Liver (tissue), 9 donors: ENCODE results near the gene TMEM243. TPM values are rescaled to one million over a fixed set of nuclear protein-coding genes. Genes with fewer than 3 reads are reported as not detected.

Experiments
- DNase-seq: peaks from one replicate; pipeline ENCODE4 v3.0.0-alpha.2; 2017; ENCODE audit warnings: low spot score
- H3K27ac ChIP-seq, 2 donors: one replicate each; pipeline ENCODE4 v1.7.0; 2013; ENCODE audit warnings: inconsistent platforms in 2 of 2, low read length in 2 of 2, control low read depth in 1 of 2, low read depth in 1 of 2, mild to moderate bottlenecking in 1 of 2
- H3K27me3 ChIP-seq, 4 donors: one replicate each; pipeline versions ENCODE4 v1.6.1 to v1.7.0; 2013; ENCODE audit warnings: low read length in 3 of 4, inconsistent platforms in 1 of 4, mild to moderate bottlenecking in 1 of 4, moderate library complexity in 1 of 4; ENCODE audit not compliant: control insufficient read depth in 4 of 4, insufficient read depth in 4 of 4
- H3K36me3 ChIP-seq, 4 donors: one replicate each; pipeline versions ENCODE4 v1.6.1 to v1.7.0; 2013; ENCODE audit warnings: low read length in 3 of 4, mild to moderate bottlenecking in 3 of 4, low read depth in 1 of 4, moderate library complexity in 1 of 4; ENCODE audit not compliant: control insufficient read depth in 4 of 4, insufficient read depth in 3 of 4
- H3K4me1 ChIP-seq, 4 donors: one replicate each; pipeline versions ENCODE4 v1.6.1 to v1.7.0; 2013; ENCODE audit warnings: low read length in 3 of 4, mild to moderate bottlenecking in 3 of 4, moderate library complexity in 1 of 4; ENCODE audit not compliant: control insufficient read depth in 4 of 4, insufficient read depth in 4 of 4
- H3K4me3 ChIP-seq, 3 donors: one replicate each; pipeline versions ENCODE4 v1.6.1 to v1.7.0; 2013; ENCODE audit warnings: low read length in 3 of 3, control low read depth in 1 of 3, low read depth in 1 of 3, mild to moderate bottlenecking in 1 of 3
- H3K9ac ChIP-seq, 2 donors: one replicate each; pipeline ENCODE4 v1.7.0; 2013; ENCODE audit warnings: low read length in 2 of 2, mild to moderate bottlenecking in 2 of 2, moderate library complexity in 2 of 2, control low read depth in 1 of 2, low read depth in 1 of 2
- H3K9me3 ChIP-seq, 4 donors: one replicate each; pipeline versions ENCODE4 v1.6.1 to v1.7.0; 2013; ENCODE audit warnings: low read length in 3 of 4; ENCODE audit not compliant: control insufficient read depth in 4 of 4
- ATF3 ChIP-seq: IDR thresholded peaks from 2 replicates; pipeline ENCODE4 v1.6.1; 2016; ENCODE audit warnings: antibody characterized with exemption
- CTCF ChIP-seq: fragments of 150-350 bp; IDR thresholded peaks from 2 replicates; pipeline ENCODE4 v1.5.1; 2017; ENCODE audit warnings: improper control_type of control experiment, low read depth, low read length; ENCODE audit not compliant: missing input control
- EGR1 ChIP-seq, 2 donors: IDR thresholded peaks; 2 replicates each; pipeline ENCODE4 v1.6.1; 2016 to 2018; ENCODE audit warnings: antibody characterized with exemption in 2 of 2, low read depth in 2 of 2
- FOXA1 ChIP-seq: IDR thresholded peaks from 2 replicates; pipeline ENCODE4 v1.6.1; 2016; ENCODE audit warnings: antibody characterized with exemption
- GABPA ChIP-seq, 2 donors: IDR thresholded peaks in 1 of 2; conservative IDR thresholded peaks in 1 of 2; 2 replicates each; pipeline ENCODE4 v1.6.1; 2016; ENCODE audit warnings: antibody characterized with exemption in 2 of 2, mild to moderate bottlenecking in 1 of 2, moderate library complexity in 1 of 2
- HNF4A ChIP-seq, 2 donors: conservative IDR thresholded peaks; 2 replicates each; pipeline ENCODE4 v1.6.1; 2016; ENCODE audit warnings: antibody characterized with exemption in 2 of 2, mild to moderate bottlenecking in 2 of 2
- HNF4G ChIP-seq: IDR thresholded peaks from 2 replicates; pipeline ENCODE4 v1.6.1; 2016; ENCODE audit warnings: antibody characterized with exemption
- MAX ChIP-seq: IDR thresholded peaks from 2 replicates; pipeline ENCODE4 v1.6.1; 2016; ENCODE audit warnings: antibody characterized with exemption
- RAD21 ChIP-seq, 2 donors: IDR thresholded peaks; 2 replicates each; pipeline ENCODE4 v1.6.1; 2016; ENCODE audit warnings: antibody characterized with exemption in 2 of 2, mild to moderate bottlenecking in 2 of 2
- REST ChIP-seq: IDR thresholded peaks from 2 replicates; pipeline ENCODE4 v1.6.1; 2016; ENCODE audit warnings: antibody characterized with exemption, mild to moderate bottlenecking
- SP1 ChIP-seq: IDR thresholded peaks from 2 replicates; pipeline ENCODE4 v1.6.1; 2018; ENCODE audit warnings: antibody characterized with exemption, mild to moderate bottlenecking
- TAF1 ChIP-seq: conservative IDR thresholded peaks from 2 replicates; pipeline ENCODE4 v1.6.1; 2016; ENCODE audit warnings: antibody characterized with exemption, mild to moderate bottlenecking
- YY1 ChIP-seq: IDR thresholded peaks from 2 replicates; pipeline ENCODE4 v1.6.1; 2016; ENCODE audit warnings: antibody characterized with exemption, mild to moderate bottlenecking
- ZBTB33 ChIP-seq: IDR thresholded peaks from 2 replicates; pipeline ENCODE4 v1.6.1; 2016; ENCODE audit warnings: antibody characterized with exemption
- WGBS: extraction: QIAGEN DNeasy Blood & Tissue Kit; methylation state at CpG from one replicate; pipeline ENCODE4 v1.1.7; 2013; 5-methylcytosine and 5-hydroxymethylcytosine counted together
- polyA plus RNA-seq, 2 donors: library from polyadenylated mRNA; stranded (reverse) in 1 of 2; unstranded in 1 of 2; fragments of 200-250 nt in 1 of 2; fragments of >200 nt in 1 of 2; fragmentation: Nextera tagmentation in 1 of 2; extraction: Ambion mirVana in 1 of 2; gene quantifications; one replicate each; pipeline versions ENCODE4 v1.2.1 to v1.2.3, GENCODE V29; 2013 to 2015
- total RNA-seq, 2 donors: library from RNA; depleted of rRNA; stranded (reverse); fragments of >200 nt; gene quantifications; one replicate each; pipeline ENCODE4 v1.2.3, GENCODE V29; 2014
- donor health status: healthy.
- donor health status: healthy.
- donor health status: healthy.
- donor health status: healthy.
- donor health status: healthy.

The TMEM243 gene
- total and polyA plus RNA-seq, 4 donors, result 4.8 to 8.0 (median 5.5) TPM

GRCh38 chr7:87193912-87194311, 25.6 kb downstream of the TMEM243 start (continued):
- TF ChIP-seq ATF3, result no peak

GRCh38 chr7:87192784-87193487, 26.6 kb downstream of the TMEM243 start:
- Histone ChIP-seq H3K4me1 (no peaks in the 10 kb centered on the region), H3K4me3 (no peak overlapping the region), H3K27me3 (no peaks in the 10 kb centered on the region), H3K9ac (no peak overlapping the region), H3K9me3 (no peaks in the 10 kb centered on the region), H3K27ac (no peak overlapping the region), H3K36me3 (peaks cover 7 to 86% (median 72%) of the 10 kb centered on the region in 4 donors)
- TF ChIP-seq HNF4A (conservative IDR thresholded peaks at IDR 0.05), result no peak
- no peak for TF ChIP-seq SP1
- TF ChIP-seq GABPA (IDR thresholded peaks at IDR 0.05 in 1 of 2, conservative IDR thresholded peaks at IDR 0.05 in 1 of 2), result no peak
- TF ChIP-seq MAX, result no peak
- no peak for TF ChIP-seq FOXA1
- TF ChIP-seq REST, result no peak
- no peak for TF ChIP-seq HNF4G
- TF ChIP-seq ZBTB33, result no peak
- no peak for TF ChIP-seq RAD21 (IDR thresholded peaks at IDR 0.05)
- DNase-seq, result no peak
- 90% methylated on average over 6 of the region's 6 CpGs for WGBS

- no peaks in the 10 kb centered on the region for H3K9me3 ChIP-seq
- no peak overlapping the region for H3K9ac ChIP-seq
- TF ChIP-seq CTCF (no peak), RAD21 (IDR thresholded peaks at IDR 0.05) (no peak), HNF4A (conservative IDR thresholded peaks at IDR 0.05) (no peak), YY1 (no peak), TAF1 (no peak), GABPA (IDR thresholded peaks at IDR 0.05 in 1 of 2, conservative IDR thresholded peaks at IDR 0.05 in 1 of 2) (no peak), FOXA1 (no peak), EGR1 (IDR thresholded peaks at IDR 0.05; ENCODE audit: low read depth in 2 of 2) (no peak)
- DNase-seq, result no peak
- 96% methylated on average over 3 of the region's 3 CpGs for WGBS
- peaks cover 10 to 83% (median 68%) of the 10 kb centered on the region in 4 donors for H3K36me3 ChIP-seq
- no peaks in the 10 kb centered on the region for H3K4me1 ChIP-seq
- H3K27ac ChIP-seq, result no peak overlapping the region
- no peaks in the 10 kb centered on the region for H3K27me3 ChIP-seq
- no peak overlapping the region for H3K4me3 ChIP-seq
These were observed 28.7 kb downstream of the TMEM243 start for GRCh38 chr7:87190783-87191182.
